ENCODE results near the gene DOK6. TPM values are rescaled to one million over a fixed set of nuclear protein-coding genes. Genes with fewer than 3 reads are reported as not detected.
"Not testable (repeated sequence)": the region's sequence is repeated elsewhere in the genome, so short reads cannot be mapped to it uniquely, and the experiment has no call there.

The DOK6 gene
- total RNA-seq, 1 donor from 2014 or later: not detected

DNA sequence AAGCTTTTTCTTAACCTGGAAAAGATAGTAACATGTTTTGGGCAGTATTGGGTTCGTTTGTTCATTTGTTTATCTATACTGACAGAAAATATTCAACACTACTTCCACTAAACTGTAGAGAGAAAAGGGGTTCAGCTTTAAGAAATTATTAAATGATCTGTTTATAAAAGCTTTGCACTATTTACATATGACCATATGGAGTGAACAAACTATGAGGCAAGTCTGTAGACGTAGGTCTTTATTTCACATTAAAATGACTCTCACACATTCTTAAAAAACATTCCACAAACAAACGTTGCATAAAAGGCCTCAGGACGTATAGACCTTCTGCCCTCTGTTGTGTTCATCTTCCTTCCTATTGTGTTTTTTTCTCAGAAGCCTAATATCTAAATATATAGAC is 452.4 kb downstream of the DOK6 start:
- intact Hi-C loops (cut with micrococcal nuclease): no loop called here

DNA sequence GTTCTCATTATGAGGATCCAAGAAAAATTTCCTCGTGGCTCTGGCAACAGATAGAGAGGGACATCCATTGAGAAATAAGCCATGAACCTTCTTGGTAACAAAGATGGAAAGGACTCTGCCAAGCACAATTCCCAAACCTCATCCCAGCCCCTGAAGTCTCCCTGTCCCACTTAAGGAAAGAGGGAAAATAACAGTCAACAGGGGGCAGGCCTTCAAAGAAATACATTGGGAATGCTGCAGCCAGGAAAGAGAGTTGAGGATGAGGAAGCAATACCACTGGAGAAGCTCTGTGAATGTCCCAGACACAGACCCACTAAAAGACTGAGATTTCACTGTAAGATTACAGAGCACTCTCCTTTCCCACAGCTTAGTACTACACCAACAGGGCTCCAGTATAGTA is 453.8 kb downstream of the DOK6 start:
- intact Hi-C loops (cut with micrococcal nuclease): no loop called here

DNA sequence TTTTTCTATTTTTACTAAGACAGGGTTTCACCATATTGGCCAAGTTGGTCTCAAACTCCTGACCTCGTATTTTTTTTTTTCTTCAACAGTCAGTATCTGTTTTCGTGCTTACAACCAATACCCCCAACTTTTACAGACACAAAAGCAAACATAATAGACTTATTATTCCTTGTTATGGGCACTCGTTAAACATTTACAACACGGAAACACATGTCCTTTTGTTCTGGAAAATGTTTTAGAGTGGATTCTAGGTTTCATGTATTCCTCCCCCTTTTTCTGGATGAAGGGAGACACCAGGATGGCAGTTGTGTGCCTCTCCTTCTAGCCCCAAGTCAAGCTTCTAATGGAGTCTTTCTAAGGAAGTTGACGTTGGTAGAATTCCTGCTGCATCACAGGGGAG is 458.2 kb downstream of the DOK6 start:
- intact Hi-C loops (cut with micrococcal nuclease): no loop called here

DNA sequence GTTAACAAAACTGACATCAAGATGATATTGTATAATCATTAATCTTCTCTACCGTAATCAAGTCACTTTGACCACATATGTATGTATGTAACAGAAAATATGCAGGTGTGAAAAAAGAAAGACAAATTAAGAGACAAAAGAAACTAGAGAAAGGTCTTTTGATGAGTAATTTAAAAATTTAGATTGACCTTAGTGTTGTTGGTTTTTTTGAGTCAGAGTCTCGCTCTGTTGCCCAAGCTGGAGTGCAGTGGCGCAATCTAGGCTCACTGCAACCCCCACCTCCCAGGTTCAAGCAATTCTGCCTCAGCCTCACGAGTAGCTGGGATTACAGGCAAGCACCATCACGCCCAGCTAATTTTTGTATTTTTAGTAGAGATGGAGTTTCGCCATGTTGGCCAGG is 464.1 kb downstream of the DOK6 start:
- intact Hi-C loops (cut with micrococcal nuclease): not testable (repeated sequence)

DNA sequence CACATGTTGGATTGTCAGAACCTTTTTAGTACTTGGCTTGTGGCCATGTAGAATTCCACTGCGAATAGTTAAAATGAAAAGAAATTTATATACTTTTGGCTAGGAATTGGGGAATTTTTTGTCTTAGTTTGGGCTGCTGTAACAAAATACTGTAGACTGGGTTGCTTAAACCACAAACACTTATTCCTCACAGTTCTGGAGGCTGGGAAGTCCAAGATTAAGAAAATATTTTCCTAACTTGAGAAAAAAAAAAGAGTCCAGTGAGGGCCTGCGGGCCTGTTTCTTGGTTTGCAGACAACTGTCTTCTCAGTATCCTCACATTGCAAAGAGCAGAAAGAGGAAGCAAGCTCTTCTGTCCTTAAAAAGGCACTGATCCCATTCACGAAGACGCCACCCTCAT is 465.1 kb downstream of the DOK6 start:
- intact Hi-C loops (cut with micrococcal nuclease): no loop called here

DNA sequence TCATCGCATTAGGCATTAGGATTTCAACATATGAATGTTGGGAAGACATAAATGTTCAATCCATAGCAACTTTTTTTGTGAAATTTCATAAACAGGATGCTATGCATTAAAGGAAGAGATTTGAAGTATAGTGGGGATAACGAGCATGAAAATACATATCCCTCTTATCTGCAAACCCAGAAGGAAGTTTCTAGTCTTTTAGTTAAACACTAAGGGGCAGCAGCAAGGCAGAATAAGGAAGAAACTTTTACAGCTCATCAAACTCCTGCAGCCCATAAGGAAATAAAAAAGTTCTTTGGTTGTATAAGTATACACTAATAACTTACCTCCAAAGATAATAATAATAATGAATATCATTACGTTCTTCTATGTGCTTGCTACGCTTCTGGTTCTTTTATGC is 465.5 kb downstream of the DOK6 start:
- intact Hi-C loops (cut with micrococcal nuclease): no loop called here

DNA sequence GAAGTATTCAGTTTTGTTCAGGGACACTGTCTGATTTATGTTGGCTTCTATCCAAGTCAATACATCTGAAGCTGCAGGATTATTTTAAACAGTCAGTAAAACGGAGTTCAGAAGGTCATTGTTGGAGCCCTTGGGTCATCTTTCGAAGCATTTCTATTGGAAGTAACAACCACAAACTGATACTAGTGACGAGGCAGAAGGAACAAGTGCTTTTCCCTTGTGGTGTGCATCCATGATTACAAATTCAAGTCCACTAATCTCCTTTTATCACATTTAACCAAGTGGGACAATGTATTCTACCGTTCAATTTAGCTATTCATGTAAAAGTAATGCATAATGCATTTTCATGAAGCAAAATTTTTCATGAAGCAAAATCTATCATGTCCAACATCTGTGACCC is 470.0 kb downstream of the DOK6 start:
- intact Hi-C loops (cut with micrococcal nuclease): no loop called here

DNA sequence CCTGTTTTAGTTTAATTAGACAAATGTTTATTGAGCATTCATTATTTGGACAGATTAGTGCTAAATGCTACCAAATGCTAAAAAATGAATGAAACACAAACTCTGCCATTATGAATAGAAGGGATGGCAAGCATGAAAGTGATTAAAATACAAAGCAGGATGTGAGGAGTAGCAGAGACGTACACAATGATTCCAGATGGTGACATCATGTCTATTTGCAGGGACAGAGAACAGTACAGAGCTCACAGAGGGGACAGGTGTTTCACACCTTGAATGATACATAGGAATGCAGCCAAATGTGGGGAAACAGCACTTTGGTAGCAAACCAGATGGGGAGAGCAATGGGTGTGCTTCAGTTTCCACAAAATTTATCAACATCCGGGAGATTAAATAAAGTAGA is 470.7 kb downstream of the DOK6 start:
- intact Hi-C loops (cut with micrococcal nuclease): no loop called here

DNA sequence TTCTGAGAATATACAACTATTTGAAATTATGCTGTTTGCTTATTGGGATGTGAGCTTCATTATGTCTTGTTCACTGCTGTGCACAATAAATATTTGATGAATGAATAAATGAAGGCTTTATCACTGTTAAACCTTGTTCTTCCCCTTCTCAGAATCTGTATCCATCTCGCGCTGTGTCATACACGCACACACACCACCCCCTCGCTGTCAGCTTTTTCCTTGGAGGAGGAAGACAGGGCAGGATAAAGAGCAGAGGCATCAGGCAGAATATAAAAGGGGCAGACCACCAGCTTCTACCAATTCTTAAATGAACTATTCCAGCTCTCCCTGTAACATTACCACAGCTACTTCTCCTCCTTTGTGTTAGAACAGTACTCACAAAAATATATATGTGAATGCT is 472.0 kb downstream of the DOK6 start:
- intact Hi-C loops (cut with micrococcal nuclease): no loop called here

DNA sequence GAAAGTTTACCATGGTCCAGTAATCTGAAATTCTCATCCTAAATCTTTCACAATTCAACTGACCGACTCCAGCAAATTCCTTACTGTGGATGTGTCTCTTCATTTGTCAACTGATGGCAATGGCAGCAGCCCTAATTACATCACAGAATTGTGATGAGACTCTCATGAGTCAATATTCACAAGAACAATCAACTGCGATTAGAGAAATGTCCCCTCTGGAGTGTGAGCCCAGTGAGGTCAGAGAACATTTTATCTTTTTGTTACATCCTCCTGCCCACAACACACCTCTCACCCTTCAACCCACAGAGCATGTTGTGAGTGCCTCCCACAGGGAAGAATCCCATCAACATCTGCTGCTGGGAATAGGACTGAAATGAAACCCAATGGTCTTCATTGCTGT is 473.4 kb downstream of the DOK6 start:
- intact Hi-C loops (cut with micrococcal nuclease): no loop called here

DNA sequence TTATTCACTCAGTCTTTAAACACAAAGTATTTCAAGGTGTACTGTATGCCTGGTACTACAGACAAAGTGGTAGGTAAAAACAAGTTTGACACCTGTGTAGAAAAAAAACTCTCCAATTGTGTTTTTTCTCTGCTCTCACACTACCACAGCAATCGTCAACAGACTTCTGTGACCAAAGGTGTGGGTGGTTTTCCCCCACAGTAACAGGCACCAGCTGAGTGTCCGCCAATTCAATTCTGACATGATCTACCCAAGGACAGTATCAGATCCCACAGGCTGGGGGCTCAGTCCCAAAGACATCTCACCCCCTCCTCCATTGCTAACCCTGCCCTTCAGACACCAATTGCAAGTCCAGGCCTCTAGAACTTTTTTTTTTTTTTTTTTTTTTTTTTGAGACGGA is 475.8 kb downstream of the DOK6 start:
- intact Hi-C loops (cut with micrococcal nuclease): no loop called here

DNA sequence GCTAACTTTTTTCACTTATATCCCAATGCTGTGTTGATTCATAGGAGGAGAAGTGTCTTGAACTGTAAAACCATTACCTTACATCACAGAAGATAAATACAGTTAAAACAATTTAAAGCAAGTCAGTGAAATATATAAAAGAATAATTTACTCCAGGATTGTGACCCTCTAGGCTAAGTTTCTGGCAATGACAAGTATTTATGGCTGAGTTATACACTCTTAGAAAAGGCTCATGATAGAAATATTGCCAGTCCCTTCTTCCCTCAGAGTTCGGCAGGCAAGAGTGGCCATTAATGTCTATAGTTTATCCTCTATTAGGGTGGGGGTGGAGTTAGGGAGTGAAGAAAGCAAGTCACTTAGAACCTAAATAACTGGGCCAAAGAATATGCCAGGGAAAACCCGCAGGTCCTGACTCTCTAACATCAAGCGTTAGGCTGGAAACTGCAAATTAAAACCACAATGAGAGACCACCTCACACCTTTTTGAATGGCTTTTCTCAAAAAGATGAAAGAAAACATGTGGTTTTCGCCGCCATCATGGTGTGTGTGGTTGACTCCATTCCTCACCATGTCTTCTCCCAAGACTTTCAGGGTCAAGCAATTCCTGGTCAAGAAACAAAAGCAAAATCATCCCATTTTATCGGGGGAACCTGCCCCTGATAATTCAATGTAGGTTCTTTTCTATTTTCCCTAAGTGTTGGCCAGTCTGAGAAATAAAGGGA is 477.7 kb downstream of the DOK6 start:
- intact Hi-C loops (cut with micrococcal nuclease): no loop called here

DNA sequence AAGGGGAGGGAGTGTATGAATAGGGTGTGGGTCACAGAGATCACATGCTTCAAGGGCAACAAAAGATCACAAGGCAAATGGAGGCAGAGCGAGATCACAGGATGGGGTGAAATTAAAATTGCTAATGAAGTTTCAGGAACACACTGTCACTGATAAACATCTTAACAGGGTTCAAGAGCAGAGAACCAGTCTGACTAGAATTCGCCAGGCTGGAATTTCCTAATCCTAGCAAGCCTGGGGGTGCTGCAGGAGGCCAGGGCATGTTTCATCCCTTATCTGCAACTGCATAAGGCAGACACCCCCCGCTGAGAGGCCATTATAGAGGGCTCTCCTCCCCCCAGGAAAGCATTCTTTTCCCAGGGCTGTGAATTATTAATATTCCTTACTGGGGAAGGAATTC is 478.4 kb downstream of the DOK6 start:
- intact Hi-C loops (cut with micrococcal nuclease): not testable (repeated sequence)

DNA sequence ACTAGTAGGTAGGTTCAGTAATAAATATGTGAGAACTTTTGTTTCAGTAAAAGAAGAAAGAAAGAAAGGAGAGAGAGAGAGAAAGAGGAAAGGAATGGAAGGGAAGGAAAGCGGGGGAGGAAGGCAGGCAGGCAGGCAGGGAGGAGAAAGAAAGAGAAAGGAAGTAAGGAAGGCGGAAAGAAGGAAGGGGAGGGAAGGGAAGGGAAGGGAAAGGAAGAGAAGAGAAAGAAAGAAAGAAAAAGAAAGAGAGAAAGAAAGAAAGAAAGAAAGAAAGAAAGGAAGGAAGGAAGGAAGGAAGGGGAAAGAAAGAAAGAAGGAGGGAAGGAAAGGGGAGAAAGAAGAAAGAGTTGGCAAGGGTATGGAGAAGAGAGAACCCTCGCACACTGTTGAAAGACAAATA is 479.4 kb downstream of the DOK6 start:
- intact Hi-C loops (cut with micrococcal nuclease): no loop called here

DNA sequence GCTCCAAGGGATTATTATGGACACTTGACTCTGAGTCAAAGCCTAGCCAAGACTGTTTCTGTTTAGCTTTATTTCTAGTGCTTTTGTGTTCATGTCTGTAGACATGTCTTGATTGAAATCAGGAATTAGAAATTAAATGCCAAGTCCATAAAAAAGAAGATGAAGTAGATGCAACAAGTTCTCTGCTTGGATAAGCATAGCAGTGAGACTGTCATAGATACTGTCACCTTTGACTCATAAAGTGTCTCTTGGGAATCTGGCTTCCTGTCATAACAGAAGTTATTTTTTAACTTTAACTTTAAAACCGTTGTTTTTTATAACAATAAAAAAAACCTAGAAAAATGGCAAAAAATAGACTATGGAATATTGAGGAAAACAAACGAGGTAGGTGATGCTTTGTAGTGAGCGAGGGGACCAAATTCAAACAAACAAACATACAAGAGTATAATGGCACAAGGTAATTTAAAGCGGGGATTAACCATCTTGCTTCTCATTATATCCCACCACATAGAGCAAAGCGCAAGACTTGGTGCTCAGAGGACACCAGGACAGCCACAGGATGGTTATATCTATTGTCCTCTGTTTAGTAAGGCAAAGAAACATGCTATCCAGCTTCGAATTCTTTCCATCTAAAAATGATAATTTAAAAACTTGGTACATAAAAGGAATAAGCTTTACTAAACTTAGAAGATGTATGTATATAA is 482.4 kb downstream of the DOK6 start:
- intact Hi-C loops (cut with micrococcal nuclease): no loop called here

DNA sequence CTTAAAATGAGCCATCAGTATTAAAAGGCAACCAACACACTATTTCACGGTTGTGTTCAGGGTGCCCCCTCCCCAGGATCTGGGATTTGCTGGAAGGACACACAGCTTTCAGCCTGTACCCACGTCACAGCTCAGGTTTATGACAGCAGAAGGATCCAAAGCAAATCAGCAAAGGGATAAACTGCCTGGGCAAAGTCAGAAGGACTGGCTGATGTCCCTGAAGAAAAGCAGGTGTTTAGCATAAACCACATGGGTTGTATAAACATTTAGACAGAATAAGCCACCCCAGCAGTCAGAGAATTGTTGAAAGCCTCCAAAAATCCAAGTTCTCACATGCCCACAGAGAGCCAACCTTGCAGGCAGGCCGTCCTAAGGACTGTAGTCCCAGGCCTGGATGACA is 483.1 kb downstream of the DOK6 start:
- intact Hi-C loops (cut with micrococcal nuclease): no loop called here

DNA sequence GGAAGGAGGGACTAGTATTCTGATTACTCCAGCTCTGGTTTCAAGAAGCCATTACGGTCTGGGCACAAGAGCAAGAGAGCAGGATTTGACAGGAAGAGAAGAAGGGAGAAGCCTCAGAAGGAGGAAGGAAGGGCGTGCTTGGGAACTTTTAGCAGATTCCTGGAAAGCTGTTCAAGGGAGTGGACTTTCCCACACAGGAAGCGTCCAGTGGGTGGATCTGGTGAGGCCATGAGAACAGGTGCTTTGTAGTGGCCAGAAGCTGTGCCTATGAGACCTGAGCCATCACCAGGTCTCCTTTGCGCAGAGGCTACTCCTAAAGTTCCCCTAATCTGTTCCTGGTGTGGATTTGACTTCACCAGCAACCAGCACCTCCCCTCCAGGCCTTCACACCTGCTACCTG is 484.7 kb downstream of the DOK6 start:
- intact Hi-C loops (cut with micrococcal nuclease): no loop called here

DNA sequence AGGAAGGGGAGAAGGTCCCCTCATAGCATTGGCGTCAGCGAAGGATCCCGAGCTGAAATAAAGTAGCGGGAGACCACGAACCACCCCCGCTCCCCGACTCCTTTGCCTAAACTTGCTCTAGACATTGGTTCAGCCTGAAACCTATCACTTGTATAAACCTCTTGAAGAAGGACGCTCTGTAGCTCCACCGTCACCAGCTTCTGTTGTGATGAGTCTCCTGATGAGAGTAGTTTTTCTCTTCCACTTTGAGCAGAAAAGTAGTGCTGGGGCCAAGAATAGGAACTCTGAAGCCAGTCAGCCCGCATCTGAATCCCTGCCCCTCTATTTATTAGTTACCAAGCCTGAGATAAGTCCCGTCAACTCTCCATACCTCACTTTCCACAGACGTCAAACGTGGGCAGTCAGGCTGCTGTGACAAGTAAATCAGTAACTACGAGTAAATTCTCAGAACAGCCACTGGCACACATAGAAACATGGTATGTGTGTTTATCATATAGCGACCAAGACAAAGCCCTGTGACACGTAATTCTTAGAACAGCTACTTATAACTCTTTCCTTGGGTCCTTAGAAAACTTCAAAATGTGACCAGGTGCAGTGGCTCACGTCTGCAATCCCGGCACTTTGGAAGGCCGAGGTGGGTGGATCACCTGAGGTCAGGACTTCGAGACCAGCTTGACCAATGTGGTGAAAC is 485.3 kb downstream of the DOK6 start:
- intact Hi-C loops (cut with micrococcal nuclease): loop anchor here (1.0 kb wide), 3 partner anchors 11 to 59 kb away; no protein-coding TSS in a partner anchor

DNA sequence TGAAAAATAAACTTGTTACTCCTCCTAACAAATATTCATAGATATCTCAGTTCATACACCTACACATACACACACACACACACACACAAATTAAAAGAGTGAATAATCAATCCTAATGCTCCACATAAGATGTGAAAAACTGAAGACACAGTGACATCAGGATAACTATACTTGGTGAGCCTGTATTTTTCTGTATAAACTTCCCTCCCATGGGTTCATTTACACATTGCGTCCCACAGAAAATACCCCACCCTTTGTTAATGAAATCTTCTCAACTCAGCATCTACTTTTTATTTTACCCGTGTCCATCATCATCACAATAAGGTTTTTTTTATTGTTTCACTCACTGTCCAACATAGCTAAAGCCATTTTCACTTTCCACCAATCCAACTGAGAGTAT is 486.6 kb downstream of the DOK6 start:
- intact Hi-C loops (cut with micrococcal nuclease): no loop called here

DNA sequence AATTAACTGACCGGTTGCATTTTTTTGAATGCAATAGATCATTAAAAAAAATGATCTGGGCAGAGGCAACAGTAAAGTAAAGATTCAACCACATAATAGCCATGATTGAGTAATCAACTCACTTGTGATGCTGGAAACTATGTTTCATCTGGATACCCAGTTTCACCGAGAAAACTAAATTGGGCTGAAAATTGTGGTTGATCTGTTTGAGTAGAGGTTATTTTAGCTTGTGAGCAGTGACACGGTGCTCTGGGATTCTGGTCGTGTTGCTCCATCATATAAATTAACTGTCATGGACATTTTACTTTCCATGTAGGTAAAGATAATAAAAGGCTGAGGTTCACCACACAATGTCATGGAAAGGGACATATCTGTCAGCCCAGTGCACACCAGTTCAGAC is 488.3 kb downstream of the DOK6 start:
- intact Hi-C loops (cut with micrococcal nuclease): no loop called here

DNA sequence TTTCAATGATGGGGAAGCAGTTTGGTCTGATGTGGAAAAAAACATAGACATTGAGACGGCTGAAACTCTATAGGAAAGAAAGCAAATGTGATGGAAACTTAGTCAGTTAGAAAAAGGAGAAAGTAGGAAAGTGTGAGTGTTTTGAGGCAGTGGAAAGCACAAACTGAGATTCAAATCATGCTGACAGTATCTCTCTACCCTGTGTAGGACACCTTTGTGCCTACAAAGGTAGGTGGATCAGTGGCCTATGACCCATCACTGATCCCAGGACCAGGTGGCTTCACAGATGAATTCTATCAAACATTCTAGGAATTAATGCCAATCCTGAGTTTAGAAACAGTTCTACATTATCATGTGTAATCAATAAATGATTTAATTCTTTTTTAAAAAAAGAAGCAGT is 489.9 kb downstream of the DOK6 start:
- intact Hi-C loops (cut with micrococcal nuclease): no loop called here

DNA sequence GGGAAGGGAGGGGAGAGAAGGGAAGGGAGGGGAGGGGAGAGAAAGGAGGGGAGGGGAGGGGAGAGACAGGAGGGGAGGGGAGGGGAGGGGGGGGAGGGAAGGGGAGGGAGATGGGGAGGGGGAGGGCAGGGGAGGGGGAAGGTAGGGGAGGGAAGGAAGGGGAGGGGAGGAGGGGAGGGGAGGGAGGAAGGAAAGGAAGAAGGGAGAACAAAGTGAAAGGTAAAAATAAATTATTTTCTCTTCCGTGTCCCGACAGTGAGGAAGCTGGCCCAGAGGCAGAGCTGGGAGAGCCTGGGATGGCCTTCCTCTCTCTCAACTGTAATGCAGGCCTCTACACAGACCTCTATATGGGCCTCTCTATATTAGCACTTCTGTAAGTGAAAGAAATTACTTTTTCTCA is 493.8 kb downstream of the DOK6 start:
- intact Hi-C loops (cut with micrococcal nuclease): no loop called here

Data from T-helper 1 cell treated with Interleukin-12 subunit alpha and Interleukin-12 subunit beta and Interleukin-4 antibody, amounts not matched to agents 30 ng/mL and 1 ng/mL, for 36 hours (primary cell).